Endothelial cell of umbilical vein (primary cell): ENCODE measurements around the gene MYOZ3. TPM values are rescaled to one million over a fixed set of nuclear protein-coding genes. Genes with fewer than 3 reads are reported as not detected.

ENCODE experiments used
- BruUV-seq: library from RNA; stranded (reverse); fragments of 400-500 nt; replicated peaks from 2 replicates; lab custom pipeline; 2021; lab: Mats Ljungman, UMichigan
- CTCF ChIA-PET: fragments of 300-600, 350-600 bp; sonication (Branson Sonifier 250); formaldehyde crosslinking; loops from one replicate; lab custom pipeline; 2021; ENCODE audit warnings: antibody characterized with exemption, inconsistent platforms; lab: Charles Lee
- POLR2A ChIA-PET: fragments of 300-600, 350-600 bp; sonication (Branson Sonifier 250); formaldehyde crosslinking; loops from one replicate; lab custom pipeline; 2021; ENCODE audit warnings: antibody characterized with exemption, inconsistent platforms; lab: Charles Lee
- DNase-seq: peaks from one replicate; pipeline ENCODE4 v3.0.0-alpha.2; 2011; ENCODE audit warnings: low read depth, low spot score
- FAIRE-seq: peaks from 2 replicates; lab custom pipeline; 2011; peaks lifted over from hg19 to GRCh38; lab: Jason Lieb, UNC
- H2AFZ ChIP-seq: 2 replicates; pipeline ENCODE4 v1.6.0; 2012; ENCODE audit warnings: low read depth, low read length, control low read depth, inconsistent platforms
- H3K27ac ChIP-seq: 2 replicates; pipeline ENCODE4 v1.5.1; 2011; ENCODE audit warnings: low read depth, mild to moderate bottlenecking, control low read depth, low read length, moderate library complexity; ENCODE audit not compliant: insufficient read depth
- H3K27me3 ChIP-seq, 2 experiments: 2 replicates each; pipeline versions ENCODE4 v1.6.0 to v1.6.1; 2011; ENCODE audit warnings: low read length in 2 of 2, mixed read lengths in 1 of 2; ENCODE audit not compliant: control insufficient read depth in 2 of 2, insufficient read depth in 2 of 2
- H3K36me3 ChIP-seq, 2 experiments: 2 replicates in 1 of 2; 3 replicates in 1 of 2; pipeline ENCODE4 v1.5.1; 2011; ENCODE audit warnings: low read length in 2 of 2, mild to moderate bottlenecking in 1 of 2, moderate library complexity in 1 of 2; ENCODE audit not compliant: control insufficient read depth in 2 of 2, insufficient read depth in 2 of 2; ENCODE audit errors: extremely low read depth in 1 of 2
- H3K4me1 ChIP-seq: 3 replicates; pipeline ENCODE4 v1.5.1; 2011; ENCODE audit warnings: mild to moderate bottlenecking, low read length; ENCODE audit not compliant: control insufficient read depth, insufficient read depth; ENCODE audit errors: extremely low read depth
- H3K4me2 ChIP-seq: 2 replicates; pipeline ENCODE4 v1.6.1; 2011; ENCODE audit warnings: low read length, control low read depth, mixed read lengths; ENCODE audit not compliant: insufficient read depth
- H3K4me3 ChIP-seq, 3 experiments: fragments of 200-600 bp in 1 of 3; sonication (generic), shearing (Covaris generic) in 1 of 3; replicated peaks in 1 of 3; 2 replicates each; pipeline ENCODE4 v1.5.1; 2011 to 2016; ENCODE audit warnings: control low read depth in 3 of 3, low read length in 3 of 3, mild to moderate bottlenecking in 2 of 3, inconsistent platforms in 1 of 3, low read depth in 1 of 3, moderate library complexity in 1 of 3; ENCODE audit not compliant: insufficient read depth in 1 of 3
- H3K79me2 ChIP-seq: 2 replicates; pipeline ENCODE4 v1.6.0; 2012; ENCODE audit warnings: low read length, inconsistent platforms; ENCODE audit not compliant: control insufficient read depth, insufficient read depth
- H3K9ac ChIP-seq: replicated peaks from 2 replicates; pipeline ENCODE3; 2011; ENCODE audit warnings: low read length, control low read depth; ENCODE audit not compliant: insufficient read depth; ENCODE audit errors: extremely low read depth
- H3K9me1 ChIP-seq: replicated peaks from 3 replicates; pipeline ENCODE4 v1.6.0; 2011; ENCODE audit warnings: mild to moderate bottlenecking, low read length; ENCODE audit not compliant: control insufficient read depth, insufficient read depth; ENCODE audit errors: extremely low read depth
- H3K9me3 ChIP-seq: replicated peaks from 2 replicates; pipeline ENCODE4 v1.5.1; 2012; ENCODE audit warnings: low read length, inconsistent platforms; ENCODE audit not compliant: control insufficient read depth, insufficient read depth
- H4K20me1 ChIP-seq: replicated peaks from 2 replicates; pipeline ENCODE3; 2011; ENCODE audit warnings: mild to moderate bottlenecking, low read length; ENCODE audit not compliant: control insufficient read depth, insufficient read depth; ENCODE audit errors: extremely low read depth
- CTCF ChIP-seq, 2 donors: IDR thresholded peaks; 1 replicate in 1 of 2; 2 replicates in 1 of 2; pipeline ENCODE4 v1.5.1; 2011; ENCODE audit warnings: low read length in 2 of 2, mild to moderate bottlenecking in 2 of 2, moderate library complexity in 2 of 2, control low read depth in 1 of 2, inconsistent platforms in 1 of 2, low read depth in 1 of 2; ENCODE audit not compliant: insufficient read depth in 1 of 2; ENCODE audit errors: extremely low read depth in 1 of 2
- EZH2 ChIP-seq: IDR thresholded peaks from 2 replicates; pipeline ENCODE4 v1.6.1; 2012; ENCODE audit warnings: borderline replicate concordance, low read depth, mild to moderate bottlenecking, moderate library complexity, low read length, inconsistent platforms; ENCODE audit not compliant: severe bottlenecking
- GATA2 ChIP-seq: IDR thresholded peaks from 2 replicates; pipeline ENCODE4 v1.7.0; 2011; ENCODE audit warnings: low read depth, mild to moderate bottlenecking, moderate library complexity, mixed read lengths, low read length; ENCODE audit not compliant: insufficient read length, insufficient read depth
- MYC ChIP-seq: IDR thresholded peaks from one replicate; pipeline ENCODE4 v1.6.1; 2011; ENCODE audit warnings: mild to moderate bottlenecking, low read depth, low read length
- POLR2A ChIP-seq: IDR thresholded peaks from 2 replicates; pipeline ENCODE4 v1.6.1; 2012; ENCODE audit warnings: low read depth, mild to moderate bottlenecking, control low read depth, low read length
- POLR2AphosphoS5 ChIP-seq: IDR thresholded peaks from 2 replicates; pipeline ENCODE4 v1.6.1; 2012; ENCODE audit warnings: low read depth, mild to moderate bottlenecking, control low read depth, low read length, moderate library complexity; ENCODE audit not compliant: insufficient read depth
- dilution Hi-C: fragments of 300-500 bp; cut with MboI; formaldehyde crosslinking; loops from one replicate; pipeline ENCODE4 v1.15.0; 2019; ENCODE audit warnings: low sequenced_read_pairs; ENCODE audit not compliant: extremely low pct_ligation_motif_present
- intact Hi-C: fragments of 100-400 bp; cut with micrococcal nuclease; formaldehyde crosslinking; loops from one replicate; pipeline ENCODE4 v1.10.0; 2022
- polyA plus RNA-seq, 4 experiments: library from polyadenylated mRNA; depleted of rRNA in 3 of 4; stranded (reverse) in 3 of 4; unstranded in 1 of 4; fragments of >200 nt; gene quantifications; 2 replicates each; pipeline versions ENCODE4 v1.2.1 to v1.2.3, GENCODE V29; 2011 to 2012; ENCODE audit warnings: missing spikeins in 1 of 4
- total RNA-seq: library from RNA; stranded (reverse); gene quantifications from 2 replicates; pipeline ENCODE4 v1.2.3, GENCODE V29; 2021
- TF ChIP-seq, protein P1 (sequence below): IDR thresholded peaks from 2 replicates; pipeline ENCODE4 v1.6.1; 2011; ENCODE audit not compliant: insufficient read depth, insufficient read length

MYOZ3 gene
- total and polyA plus RNA-seq, 2 donors (not counting 3 experiments of a cell fraction or from before 2014, with no cell fraction given) = 0.43 to 1.1 TPM

DNA sequence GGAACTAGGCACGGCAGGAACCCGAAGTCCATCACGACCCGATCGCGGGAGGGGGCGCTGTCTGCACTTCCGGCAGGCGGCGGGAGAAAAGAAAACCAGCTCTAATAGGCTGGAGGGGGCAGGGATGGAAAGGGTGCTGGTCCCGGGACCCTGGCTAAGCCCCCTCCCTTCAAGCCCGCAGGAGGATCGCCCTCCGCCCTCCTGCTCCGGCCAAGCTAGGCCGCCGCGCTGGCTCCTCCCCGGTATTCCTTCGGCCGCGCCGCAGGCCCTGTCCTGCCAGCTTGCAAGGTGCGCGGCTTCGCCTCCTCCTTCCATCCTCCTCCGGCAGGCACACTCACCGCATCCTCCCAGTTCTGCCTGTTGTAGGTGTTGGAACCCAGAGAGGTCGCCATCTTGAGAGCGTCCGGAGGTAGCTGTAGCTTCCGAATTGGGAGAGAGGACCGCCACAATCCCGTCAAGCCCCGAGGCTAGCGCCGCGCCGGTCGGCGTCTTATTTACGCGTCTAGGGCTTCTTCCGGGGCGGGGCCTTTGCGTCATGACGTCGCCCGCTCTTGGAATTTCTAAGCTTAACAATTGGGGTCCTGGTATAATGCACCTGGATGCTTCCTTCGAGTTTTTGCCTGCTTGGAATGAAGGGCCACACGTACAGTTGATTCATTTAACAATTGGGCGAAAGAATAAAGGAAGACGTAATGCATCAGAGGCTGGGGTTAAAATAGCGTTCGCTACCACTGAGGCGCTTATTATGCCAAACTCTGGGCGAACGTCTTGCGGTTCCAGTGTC, 39.7 kb downstream of the MYOZ3 start, which contains the start of gene RBM22:
TSS of gene RBM22 (minus strand) at position 469 of the 784 bp plus-strand sequence. CDS start at position 392, 77 bp downstream.
- TF ChIP-seq, protein P1, sequence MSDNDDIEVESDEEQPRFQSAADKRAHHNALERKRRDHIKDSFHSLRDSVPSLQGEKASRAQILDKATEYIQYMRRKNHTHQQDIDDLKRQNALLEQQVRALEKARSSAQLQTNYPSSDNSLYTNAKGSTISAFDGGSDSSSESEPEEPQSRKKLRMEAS = no peak
- TF ChIP-seq CTCF (IDR thresholded peaks at IDR 0.05; ENCODE audit: extremely low read depth in 1 of 2, insufficient read depth in 1 of 2, low read depth in 1 of 2, low read length in 2 of 2) (peak; percentile 40 to 78), POLR2AphosphoS5 (peak; percentile 90), GATA2 (no peak), MYC (no peak), EZH2 (no peak), POLR2A (peak; percentile 93)
- peaks cover 3 to 6% of the 10 kb centered on the region in 2 experiments for H3K27me3 ChIP-seq
- peak within 1 kb of the TSS; percentile 85 for H3K9ac ChIP-seq
- FAIRE-seq (peak; percentile 98), DNase-seq (peak; percentile 92)
- H3K9me1 ChIP-seq = no peaks in the 10 kb centered on the region
- H3K36me3 ChIP-seq = peaks cover 16 to 22% of the 10 kb centered on the region in 2 experiments
- H2AFZ ChIP-seq = peak within 1 kb of the TSS; percentile 86
- dilution Hi-C loops = no loop called here
- H3K9me3 ChIP-seq = no peaks in the 10 kb centered on the region
- POLR2A ChIA-PET = interaction anchor here (1.0 to 1.1 kb wide), 3 partner anchors 11 to 58 kb away, joined by 3 to 5 read pairs (median 5); partner anchors contain the start of gene DCTN4
- H3K4me3 ChIP-seq = peak within 1 kb of the TSS; percentile 45 to 98 (median 69)
- intact Hi-C loops = loop anchor here (1.0 to 5.0 kb wide), 6 partner anchors 58 to 464 kb away; partner anchors contain the start of gene DCTN4
- no TSS peak for BruUV-seq
- no peaks in the 10 kb centered on the region for H4K20me1 ChIP-seq
- H3K79me2 ChIP-seq = peaks cover 24% of the 10 kb centered on the region
- CTCF ChIA-PET = interaction anchor here (0.7 to 2.6 kb wide), 36 partner anchors 8 to 464 kb away, joined by 3 to 33 read pairs (median 4); partner anchors contain the start of genes DCTN4, IRGM and SMIM3
- peak within 1 kb of the TSS; percentile 95 for H3K4me2 ChIP-seq
- H3K4me1 ChIP-seq = peaks cover 13% of the 10 kb centered on the region
- H3K27ac ChIP-seq = peak within 1 kb of the TSS; percentile 73
